Heart left ventricle (tissue), 16 donors: ENCODE results near the gene CYP4F2. TPM values are rescaled to one million over a fixed set of nuclear protein-coding genes. Genes with fewer than 3 reads are reported as not detected.
"Not testable (repeated sequence)": the region's sequence is repeated elsewhere in the genome, so short reads cannot be mapped to it uniquely, and the experiment has no call there.

Experiments used
- ATAC-seq, 4 donors: fragments of 200-7000 bp; cut with Tn5 transposase; one replicate each; pipeline ENCODE4 v1.9.1; 2020 to 2022; ENCODE audit warnings: moderate library complexity in 4 of 4, mild to moderate bottlenecking in 3 of 4, moderate number of reproducible peaks in 1 of 4
- DNase-seq, 5 donors: peaks; one replicate each; pipeline ENCODE4 v3.0.0-alpha.2; 2020
- H3K27ac ChIP-seq, 12 donors: fragments of 200-600 bp; sonication (generic) in 4 of 12; one replicate each; pipeline versions ENCODE4 v1.5.0 to v1.8.0; 2016 to 2022; ENCODE audit warnings: mild to moderate bottlenecking in 2 of 12
- H3K27me3 ChIP-seq, 9 donors: fragments of 200-600 bp; sonication (generic) in 2 of 9; one replicate each; pipeline versions ENCODE4 v1.5.1 to v1.8.0; 2016 to 2022; ENCODE audit warnings: mild to moderate bottlenecking in 3 of 9
- H3K36me3 ChIP-seq, 9 donors: fragments of 200-600 bp; sonication (generic) in 2 of 9; one replicate each; pipeline versions ENCODE4 v1.5.0 to v1.8.0; 2018 to 2022; ENCODE audit warnings: mild to moderate bottlenecking in 2 of 9
- H3K4me1 ChIP-seq, 12 donors: fragments of 200-600 bp; sonication (generic) in 4 of 12; one replicate each; pipeline versions ENCODE4 v1.5.0 to v1.8.0; 2016 to 2022; ENCODE audit warnings: mild to moderate bottlenecking in 3 of 12
- H3K4me3 ChIP-seq, 12 donors: fragments of 200-600 bp; sonication (generic) in 4 of 12; one replicate each; pipeline versions ENCODE4 v1.5.0 to v1.8.0; 2017 to 2022; ENCODE audit warnings: mild to moderate bottlenecking in 9 of 12, moderate library complexity in 4 of 12
- H3K9me3 ChIP-seq, 12 donors: fragments of 200-600 bp; sonication (generic) in 4 of 12; one replicate each; pipeline versions ENCODE4 v1.5.0 to v1.8.0; 2016 to 2022; ENCODE audit warnings: mild to moderate bottlenecking in 1 of 12
- POLR2A ChIP-seq, 2 donors: fragments of 450-650 bp; IDR thresholded peaks; one replicate each; pipeline ENCODE4 v1.6.1; 2017; ENCODE audit warnings: antibody characterized with exemption in 2 of 2, mild to moderate bottlenecking in 2 of 2, moderate library complexity in 2 of 2
- WGBS, 4 donors: extraction: QIAGEN DNeasy Blood & Tissue Kit in 2 of 4; methylation state at CpG; one replicate each; pipeline versions ENCODE4 v1.1.5 to v1.1.7; 2013 to 2018; 5-methylcytosine and 5-hydroxymethylcytosine counted together
- intact Hi-C, 10 donors: fragments of 100-400 bp; cut with DNase I; formaldehyde crosslinking; loops; one replicate each; pipeline versions ENCODE4 v1.11.1 to v1.14.2; 2022
- polyA plus RNA-seq, 2 donors: library from polyadenylated mRNA; stranded (reverse); fragments of 200-250 nt; gene quantifications; one replicate each; pipeline ENCODE4 v1.2.3, GENCODE V29; 2013
- total RNA-seq, 9 donors: library from RNA; depleted of rRNA in 2 of 9; stranded (reverse); fragments of >200 nt in 2 of 9; fragmentation: NEBNext Ultra II Directional in 3 of 9; extraction: Animal tissue kit (Norgen Biotek cat#: 25700) in 3 of 9; gene quantifications; one replicate each; pipeline versions ENCODE4 v1.1.0 to v1.2.4, GENCODE V29; 2016 to 2023
- TF ChIP-seq, protein P1 (sequence below), 12 donors: fragments of 200-600 bp; sonication (generic) in 4 of 12; IDR thresholded peaks; one replicate each; pipeline versions ENCODE4 v1.5.0 to v1.8.0; 2018 to 2022; ENCODE audit warnings: antibody characterized with exemption in 12 of 12, mild to moderate bottlenecking in 5 of 12
- donor health status: ischemic (EF 13 %, LVEDD 7.1; RV severe dilation, severe dysfunction).
- donor health status: healthy with polysubstance abuse.
- donor health status: DM: no; HTN: yes; CAD: no.
- donor health status: DM: no; HTN: no; CAD: no.
- donor health status: ischemic (EF 25% LVEDD 6.9; RV normal size, moderate dysfunction).
- donor health status: ischemic (EF 25% LVEDD 5.7; RV mildly dilated, moderate dysfunction).
- donor health status: healthy.
- donor health status: DM: yes; HTN: yes; CAD: no.
- donor health status: ischemic (EF 35%, LVEDD 5.7; RV mildly dilated, moderate dysfunction).
- donor health status: nonischemic (EF 11% LVEDD 7.7; RV severe dilation, severe dysfunction).
- donor health status: DM: yes; HTN: yes; CAD: no.
- donor health status: PGD.
- donor health status: ischemic (EF 29% LVEDD 5.4; RV normal size, mild dysfunction).
- donor health status: nonischemic (EF 23%, LVEDD 6.1; RV moderate dilation, normal function).

The CYP4F2 gene
- total and polyA plus RNA-seq, 11 donors, result not detected

DNA sequence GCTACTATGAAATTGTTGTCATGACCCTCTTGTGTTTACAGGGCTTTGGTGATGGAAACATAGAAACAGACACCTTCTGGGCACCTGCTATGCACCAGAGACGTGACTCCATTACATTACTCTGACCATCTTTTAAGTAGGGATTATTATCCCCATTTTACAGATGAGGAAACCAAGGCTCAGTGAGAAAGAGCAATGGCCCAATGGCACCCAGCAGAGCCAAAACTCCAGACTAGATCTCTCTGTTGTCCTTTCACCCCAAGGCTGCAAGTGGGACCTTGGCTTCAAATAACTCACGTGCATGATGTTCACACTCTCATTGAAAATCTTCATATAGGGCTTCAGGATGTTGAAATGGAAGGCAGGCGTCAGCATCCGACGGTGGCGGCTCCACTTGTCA, 5.9 kb downstream of the CYP4F2 start:
- H3K27me3 ChIP-seq, result peaks cover 0 to 9% (median 0%) of the 10 kb centered on the region in 9 donors
- H3K9me3 ChIP-seq, result no peaks in the 10 kb centered on the region
- no peak for ATAC-seq
- no peak for TF ChIP-seq POLR2A (IDR thresholded peaks at IDR 0.05)
- TF ChIP-seq, protein P1, sequence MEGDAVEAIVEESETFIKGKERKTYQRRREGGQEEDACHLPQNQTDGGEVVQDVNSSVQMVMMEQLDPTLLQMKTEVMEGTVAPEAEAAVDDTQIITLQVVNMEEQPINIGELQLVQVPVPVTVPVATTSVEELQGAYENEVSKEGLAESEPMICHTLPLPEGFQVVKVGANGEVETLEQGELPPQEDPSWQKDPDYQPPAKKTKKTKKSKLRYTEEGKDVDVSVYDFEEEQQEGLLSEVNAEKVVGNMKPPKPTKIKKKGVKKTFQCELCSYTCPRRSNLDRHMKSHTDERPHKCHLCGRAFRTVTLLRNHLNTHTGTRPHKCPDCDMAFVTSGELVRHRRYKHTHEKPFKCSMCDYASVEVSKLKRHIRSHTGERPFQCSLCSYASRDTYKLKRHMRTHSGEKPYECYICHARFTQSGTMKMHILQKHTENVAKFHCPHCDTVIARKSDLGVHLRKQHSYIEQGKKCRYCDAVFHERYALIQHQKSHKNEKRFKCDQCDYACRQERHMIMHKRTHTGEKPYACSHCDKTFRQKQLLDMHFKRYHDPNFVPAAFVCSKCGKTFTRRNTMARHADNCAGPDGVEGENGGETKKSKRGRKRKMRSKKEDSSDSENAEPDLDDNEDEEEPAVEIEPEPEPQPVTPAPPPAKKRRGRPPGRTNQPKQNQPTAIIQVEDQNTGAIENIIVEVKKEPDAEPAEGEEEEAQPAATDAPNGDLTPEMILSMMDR (IDR thresholded peaks at IDR 0.05), result no peak
- H3K4me1 ChIP-seq, result no peaks in the 10 kb centered on the region
- no peaks in the 10 kb centered on the region for H3K36me3 ChIP-seq
- 72 to 82% (median 75%) methylated on average over 6 of the region's 6 CpGs for WGBS, 4 donors
- no peak overlapping the region for H3K27ac ChIP-seq
- no peak overlapping the region for H3K4me3 ChIP-seq
- DNase-seq, result no peak
- intact Hi-C loops, result no loop called here

DNA sequence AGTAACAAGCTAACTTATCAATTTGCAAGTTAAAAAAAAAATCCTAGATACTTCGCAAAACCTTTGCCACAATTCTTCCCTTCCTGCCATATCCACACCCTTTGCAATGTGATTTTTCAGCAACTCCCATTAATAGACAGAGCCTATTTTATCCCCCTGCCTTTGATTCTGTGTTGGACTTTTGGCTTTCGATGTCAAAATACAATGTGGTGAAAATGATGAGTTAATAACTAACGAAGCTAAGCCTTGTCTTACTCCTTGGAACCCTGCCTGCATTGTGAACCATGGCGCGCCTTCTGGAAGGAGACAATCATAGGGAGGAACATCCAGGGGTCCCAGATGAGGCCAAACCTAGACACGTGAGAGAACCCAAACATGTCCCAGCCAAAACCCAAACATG, 6.4 kb downstream of the CYP4F2 start:
- Histone ChIP-seq H3K27ac (no peak overlapping the region), H3K4me3 (no peak overlapping the region), H3K27me3 (peaks cover 0 to 10% (median 0%) of the 10 kb centered on the region in 9 donors), H3K4me1 (no peaks in the 10 kb centered on the region), H3K36me3 (no peaks in the 10 kb centered on the region), H3K9me3 (no peaks in the 10 kb centered on the region)
- TF ChIP-seq, protein P1 (IDR thresholded peaks at IDR 0.05), result no peak
- TF ChIP-seq POLR2A (IDR thresholded peaks at IDR 0.05), result no peak
- DNase-seq (no peak), ATAC-seq (no peak)
- WGBS, 4 donors, result 67 to 78% (median 71%) methylated on average over 6 of the region's 6 CpGs
- intact Hi-C loops, result no loop called here

DNA sequence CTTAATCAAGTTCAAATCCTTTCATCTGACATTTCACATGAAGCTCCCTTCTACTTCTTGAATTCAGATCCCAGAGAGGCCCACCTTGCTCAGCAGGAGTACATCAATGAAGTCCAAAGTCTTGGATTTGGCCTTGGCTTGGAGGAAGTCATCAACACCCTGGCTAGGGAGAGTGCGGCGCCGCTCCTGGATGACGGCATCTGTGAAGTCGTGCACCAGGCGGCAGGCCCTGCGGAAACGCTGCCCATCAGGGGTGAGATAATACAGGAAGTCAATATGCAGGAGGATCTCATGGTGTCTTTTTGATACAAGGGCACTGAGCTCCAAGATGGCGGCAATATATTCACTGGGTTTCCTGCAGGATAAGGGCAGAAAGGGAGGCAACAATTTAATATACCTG, 8.5 kb downstream of the CYP4F2 start:
- H3K9me3 ChIP-seq, H3K27me3 ChIP-seq, H3K36me3 ChIP-seq, H3K4me3 ChIP-seq, ATAC-seq, H3K27ac ChIP-seq, H3K4me1 ChIP-seq, intact Hi-C loops, DNase-seq: not testable (repeated sequence)
- WGBS, 4 donors, result 66 to 84% (median 79%) methylated on average over 6 to 9 of the region's 9 CpGs

DNA sequence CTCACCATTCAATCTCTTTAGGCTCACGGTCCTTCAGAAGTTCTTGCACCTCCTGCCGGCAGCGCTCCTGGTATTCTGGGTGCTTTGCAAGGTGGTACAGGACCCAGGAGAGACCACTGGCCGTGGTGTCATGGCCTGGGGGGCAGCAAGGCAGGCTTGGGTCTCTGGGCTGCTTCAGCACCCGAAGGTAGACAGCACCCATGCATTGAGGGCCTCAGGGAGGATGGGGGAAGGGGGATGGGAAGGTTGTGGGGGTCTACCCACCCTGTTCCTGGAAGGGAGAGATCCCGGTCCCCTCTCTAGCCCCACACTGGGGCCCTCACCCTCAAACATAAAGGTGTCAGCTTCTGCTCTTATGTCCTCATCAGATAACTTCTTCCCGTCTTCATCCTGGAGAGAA, 12.0 kb downstream of the CYP4F2 start:
- 63 to 74% (median 68%) methylated on average over 6 to 7 of the region's 7 CpGs for WGBS, 4 donors
- DNase-seq (no peak), ATAC-seq (no peak)
- no peak overlapping the region for H3K27ac ChIP-seq
- no peaks in the 10 kb centered on the region for H3K9me3 ChIP-seq
- H3K27me3 ChIP-seq, result peaks cover 0 to 12% (median 0%) of the 10 kb centered on the region in 9 donors
- TF ChIP-seq, protein P1 (IDR thresholded peaks at IDR 0.05), result no peak
- TF ChIP-seq POLR2A (IDR thresholded peaks at IDR 0.05), result no peak
- no peak overlapping the region for H3K4me3 ChIP-seq
- no peaks in the 10 kb centered on the region for H3K36me3 ChIP-seq
- intact Hi-C loops, result no loop called here
- H3K4me1 ChIP-seq, result no peaks in the 10 kb centered on the region

DNA sequence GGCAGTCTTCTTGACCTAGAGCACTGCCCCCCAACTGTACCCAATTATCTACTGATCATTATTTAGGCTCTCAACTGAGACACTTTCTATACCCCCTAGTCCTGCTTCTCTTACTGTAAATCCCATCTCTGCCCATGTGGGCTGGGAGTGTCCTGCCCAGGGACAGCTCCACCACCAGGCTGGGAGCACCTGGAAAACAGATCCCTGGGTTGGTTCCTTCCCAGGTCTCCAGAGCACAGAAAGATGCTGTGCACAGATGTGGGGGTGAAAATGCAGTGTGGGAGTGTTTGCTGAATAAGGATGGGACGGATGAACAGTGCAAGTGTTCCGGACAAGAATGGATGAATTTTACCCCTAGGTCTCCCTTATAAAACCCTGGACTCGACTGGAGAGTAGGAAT, 12.7 kb downstream of the CYP4F2 start:
- ATAC-seq, result no peak
- intact Hi-C loops, result no loop called here
- H3K9me3 ChIP-seq, result no peaks in the 10 kb centered on the region
- H3K27ac ChIP-seq, result no peak overlapping the region
- 65 to 69% (median 67%) methylated on average over 3 of the region's 3 CpGs for WGBS, 4 donors
- H3K36me3 ChIP-seq, result no peaks in the 10 kb centered on the region
- H3K4me3 ChIP-seq, result no peak overlapping the region
- peaks cover 0 to 19% (median 0%) of the 10 kb centered on the region in 9 donors for H3K27me3 ChIP-seq
- H3K4me1 ChIP-seq, result no peaks in the 10 kb centered on the region
- DNase-seq, result no peak
- TF ChIP-seq, protein P1 (IDR thresholded peaks at IDR 0.05), result no peak
- no peak for TF ChIP-seq POLR2A (IDR thresholded peaks at IDR 0.05)

DNA sequence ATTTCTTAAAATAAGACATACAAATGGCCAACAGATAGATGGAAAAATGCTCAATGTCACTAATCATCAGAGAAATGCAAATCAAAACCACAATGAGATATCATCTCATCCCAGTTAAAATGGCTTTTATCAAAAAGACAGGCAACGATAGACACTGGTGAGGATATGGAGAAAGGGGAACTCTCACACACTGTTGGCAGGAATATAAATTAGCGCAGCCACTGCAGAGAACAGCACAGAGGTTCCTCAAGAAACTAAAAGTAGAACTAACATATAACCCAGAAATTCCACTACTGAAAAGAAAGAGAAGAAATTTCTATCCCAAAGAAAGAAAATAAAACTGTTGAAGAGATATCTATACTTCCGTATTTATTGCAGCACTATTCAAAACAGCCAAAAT, 14.5 kb downstream of the CYP4F2 start:
- H3K27ac ChIP-seq, DNase-seq, H3K9me3 ChIP-seq, intact Hi-C loops, H3K4me1 ChIP-seq, H3K36me3 ChIP-seq, H3K4me3 ChIP-seq, ATAC-seq: not testable (repeated sequence)
- 77 to 84% (median 80%) methylated on average over 3 of the region's 3 CpGs for WGBS, 4 donors
- H3K27me3 ChIP-seq, result peaks cover 0 to 30% (median 0%) of the 10 kb centered on the region in 9 donors
